ENCODE results near the gene SFTA2.

SFTA2 gene

DNA sequence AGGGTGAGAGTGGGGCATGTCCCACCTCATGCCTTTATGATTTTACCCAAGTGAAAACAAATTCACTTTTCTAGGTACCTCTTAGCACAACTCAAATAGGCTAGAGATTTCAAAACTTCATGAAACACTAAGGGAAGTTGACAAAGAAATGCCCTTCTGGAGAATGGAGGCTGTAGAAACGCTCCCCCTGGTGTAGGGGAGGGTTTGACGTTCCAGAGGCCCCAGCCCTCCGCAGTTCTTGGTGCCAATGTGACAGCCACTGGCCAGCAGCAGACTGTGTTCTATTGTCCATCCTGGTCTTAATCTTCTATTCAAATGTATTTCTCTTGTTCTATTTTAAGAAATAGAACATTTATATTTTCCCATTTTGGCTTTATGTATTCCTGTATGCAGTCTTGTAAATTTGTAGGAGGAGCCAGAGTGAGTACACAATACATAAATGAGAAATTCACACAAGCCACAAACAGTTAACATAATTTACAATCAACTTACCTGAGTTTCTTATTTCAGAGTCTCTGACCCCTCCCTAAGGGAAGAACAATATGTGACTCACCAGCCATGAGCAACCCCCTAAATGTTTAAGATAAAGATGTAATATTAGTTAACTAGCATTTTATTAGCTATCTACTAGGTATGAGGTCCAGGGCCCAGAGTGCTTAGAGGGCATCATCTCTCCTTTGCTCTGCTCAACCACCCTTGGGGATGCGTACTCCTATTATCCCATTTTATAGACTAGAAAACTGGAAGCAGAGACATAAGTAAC, 42.7 kb upstream of the SFTA2 start:
- no peak for ATAC-seq
- no peak for TF ChIP-seq ZNF8 (CRISPR knock-in tag; IDR thresholded peaks at IDR 0.05)
- TF ChIP-seq, protein P1, sequence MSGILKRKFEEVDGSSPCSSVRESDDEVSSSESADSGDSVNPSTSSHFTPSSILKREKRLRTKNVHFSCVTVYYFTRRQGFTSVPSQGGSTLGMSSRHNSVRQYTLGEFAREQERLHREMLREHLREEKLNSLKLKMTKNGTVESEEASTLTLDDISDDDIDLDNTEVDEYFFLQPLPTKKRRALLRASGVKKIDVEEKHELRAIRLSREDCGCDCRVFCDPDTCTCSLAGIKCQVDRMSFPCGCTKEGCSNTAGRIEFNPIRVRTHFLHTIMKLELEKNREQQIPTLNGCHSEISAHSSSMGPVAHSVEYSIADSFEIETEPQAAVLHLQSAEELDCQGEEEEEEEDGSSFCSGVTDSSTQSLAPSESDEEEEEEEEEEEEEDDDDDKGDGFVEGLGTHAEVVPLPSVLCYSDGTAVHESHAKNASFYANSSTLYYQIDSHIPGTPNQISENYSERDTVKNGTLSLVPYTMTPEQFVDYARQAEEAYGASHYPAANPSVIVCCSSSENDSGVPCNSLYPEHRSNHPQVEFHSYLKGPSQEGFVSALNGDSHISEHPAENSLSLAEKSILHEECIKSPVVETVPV (CRISPR knock-in tag; IDR thresholded peaks at IDR 0.05) = no peak
- TF ChIP-seq, protein P2, sequence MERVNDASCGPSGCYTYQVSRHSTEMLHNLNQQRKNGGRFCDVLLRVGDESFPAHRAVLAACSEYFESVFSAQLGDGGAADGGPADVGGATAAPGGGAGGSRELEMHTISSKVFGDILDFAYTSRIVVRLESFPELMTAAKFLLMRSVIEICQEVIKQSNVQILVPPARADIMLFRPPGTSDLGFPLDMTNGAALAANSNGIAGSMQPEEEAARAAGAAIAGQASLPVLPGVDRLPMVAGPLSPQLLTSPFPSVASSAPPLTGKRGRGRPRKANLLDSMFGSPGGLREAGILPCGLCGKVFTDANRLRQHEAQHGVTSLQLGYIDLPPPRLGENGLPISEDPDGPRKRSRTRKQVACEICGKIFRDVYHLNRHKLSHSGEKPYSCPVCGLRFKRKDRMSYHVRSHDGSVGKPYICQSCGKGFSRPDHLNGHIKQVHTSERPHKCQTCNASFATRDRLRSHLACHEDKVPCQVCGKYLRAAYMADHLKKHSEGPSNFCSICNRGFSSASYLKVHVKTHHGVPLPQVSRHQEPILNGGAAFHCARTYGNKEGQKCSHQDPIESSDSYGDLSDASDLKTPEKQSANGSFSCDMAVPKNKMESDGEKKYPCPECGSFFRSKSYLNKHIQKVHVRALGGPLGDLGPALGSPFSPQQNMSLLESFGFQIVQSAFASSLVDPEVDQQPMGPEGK (CRISPR knock-in tag; IDR thresholded peaks at IDR 0.05; ENCODE audit: borderline replicate concordance) = no peak
- no peak for TF ChIP-seq CSDC2 (CRISPR knock-in tag; IDR thresholded peaks at IDR 0.05)
- TF ChIP-seq BACH2 (CRISPR knock-in tag; IDR thresholded peaks at IDR 0.05; ENCODE audit: borderline replicate concordance) = no peak
- TF ChIP-seq GLIS3 (CRISPR knock-in tag; IDR thresholded peaks at IDR 0.05) = no peak
- TF ChIP-seq, protein P3, sequence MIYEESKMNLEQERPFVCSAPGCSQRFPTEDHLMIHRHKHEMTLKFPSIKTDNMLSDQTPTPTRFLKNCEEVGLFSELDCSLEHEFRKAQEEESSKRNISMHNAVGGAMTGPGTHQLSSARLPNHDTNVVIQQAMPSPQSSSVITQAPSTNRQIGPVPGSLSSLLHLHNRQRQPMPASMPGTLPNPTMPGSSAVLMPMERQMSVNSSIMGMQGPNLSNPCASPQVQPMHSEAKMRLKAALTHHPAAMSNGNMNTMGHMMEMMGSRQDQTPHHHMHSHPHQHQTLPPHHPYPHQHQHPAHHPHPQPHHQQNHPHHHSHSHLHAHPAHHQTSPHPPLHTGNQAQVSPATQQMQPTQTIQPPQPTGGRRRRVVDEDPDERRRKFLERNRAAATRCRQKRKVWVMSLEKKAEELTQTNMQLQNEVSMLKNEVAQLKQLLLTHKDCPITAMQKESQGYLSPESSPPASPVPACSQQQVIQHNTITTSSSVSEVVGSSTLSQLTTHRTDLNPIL (CRISPR knock-in tag; IDR thresholded peaks at IDR 0.05; ENCODE audit: low read depth) = no peak
- TF ChIP-seq ZNF565 (CRISPR knock-in tag; conservative IDR thresholded peaks at IDR 0.05; ENCODE audit: low read depth) = no peak
- TF ChIP-seq ZFP30 (CRISPR knock-in tag; IDR thresholded peaks at IDR 0.05) = no peak
- TF ChIP-seq ISL1 (CRISPR knock-in tag; IDR thresholded peaks at IDR 0.05) = no peak
- TF ChIP-seq, protein P4, sequence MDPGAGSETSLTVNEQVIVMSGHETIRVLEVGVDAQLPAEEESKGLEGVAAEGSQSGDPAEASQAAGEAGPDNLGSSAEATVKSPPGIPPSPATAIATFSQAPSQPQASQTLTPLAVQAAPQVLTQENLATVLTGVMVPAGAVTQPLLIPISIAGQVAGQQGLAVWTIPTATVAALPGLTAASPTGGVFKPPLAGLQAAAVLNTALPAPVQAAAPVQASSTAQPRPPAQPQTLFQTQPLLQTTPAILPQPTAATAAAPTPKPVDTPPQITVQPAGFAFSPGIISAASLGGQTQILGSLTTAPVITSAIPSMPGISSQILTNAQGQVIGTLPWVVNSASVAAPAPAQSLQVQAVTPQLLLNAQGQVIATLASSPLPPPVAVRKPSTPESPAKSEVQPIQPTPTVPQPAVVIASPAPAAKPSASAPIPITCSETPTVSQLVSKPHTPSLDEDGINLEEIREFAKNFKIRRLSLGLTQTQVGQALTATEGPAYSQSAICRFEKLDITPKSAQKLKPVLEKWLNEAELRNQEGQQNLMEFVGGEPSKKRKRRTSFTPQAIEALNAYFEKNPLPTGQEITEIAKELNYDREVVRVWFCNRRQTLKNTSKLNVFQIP (CRISPR knock-in tag; IDR thresholded peaks at IDR 0.05; ENCODE audit: borderline replicate concordance, low read depth) = no peak
- no peak for TF ChIP-seq ARNTL (CRISPR knock-in tag; IDR thresholded peaks at IDR 0.05; ENCODE audit: borderline replicate concordance, low read depth)
- TF ChIP-seq, protein P5, sequence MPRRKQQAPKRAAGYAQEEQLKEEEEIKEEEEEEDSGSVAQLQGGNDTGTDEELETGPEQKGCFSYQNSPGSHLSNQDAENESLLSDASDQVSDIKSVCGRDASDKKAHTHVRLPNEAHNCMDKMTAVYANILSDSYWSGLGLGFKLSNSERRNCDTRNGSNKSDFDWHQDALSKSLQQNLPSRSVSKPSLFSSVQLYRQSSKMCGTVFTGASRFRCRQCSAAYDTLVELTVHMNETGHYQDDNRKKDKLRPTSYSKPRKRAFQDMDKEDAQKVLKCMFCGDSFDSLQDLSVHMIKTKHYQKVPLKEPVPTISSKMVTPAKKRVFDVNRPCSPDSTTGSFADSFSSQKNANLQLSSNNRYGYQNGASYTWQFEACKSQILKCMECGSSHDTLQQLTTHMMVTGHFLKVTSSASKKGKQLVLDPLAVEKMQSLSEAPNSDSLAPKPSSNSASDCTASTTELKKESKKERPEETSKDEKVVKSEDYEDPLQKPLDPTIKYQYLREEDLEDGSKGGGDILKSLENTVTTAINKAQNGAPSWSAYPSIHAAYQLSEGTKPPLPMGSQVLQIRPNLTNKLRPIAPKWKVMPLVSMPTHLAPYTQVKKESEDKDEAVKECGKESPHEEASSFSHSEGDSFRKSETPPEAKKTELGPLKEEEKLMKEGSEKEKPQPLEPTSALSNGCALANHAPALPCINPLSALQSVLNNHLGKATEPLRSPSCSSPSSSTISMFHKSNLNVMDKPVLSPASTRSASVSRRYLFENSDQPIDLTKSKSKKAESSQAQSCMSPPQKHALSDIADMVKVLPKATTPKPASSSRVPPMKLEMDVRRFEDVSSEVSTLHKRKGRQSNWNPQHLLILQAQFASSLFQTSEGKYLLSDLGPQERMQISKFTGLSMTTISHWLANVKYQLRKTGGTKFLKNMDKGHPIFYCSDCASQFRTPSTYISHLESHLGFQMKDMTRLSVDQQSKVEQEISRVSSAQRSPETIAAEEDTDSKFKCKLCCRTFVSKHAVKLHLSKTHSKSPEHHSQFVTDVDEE (CRISPR knock-in tag; IDR thresholded peaks at IDR 0.05) = no peak
- no peak for TF ChIP-seq ZNF70 (CRISPR knock-in tag; IDR thresholded peaks at IDR 0.05)
- no peak for TF ChIP-seq TOX (CRISPR knock-in tag; IDR thresholded peaks at IDR 0.05; ENCODE audit: borderline replicate concordance)
- TF ChIP-seq OSR1 (CRISPR knock-in tag; IDR thresholded peaks at IDR 0.05) = no peak
- no peak for TF ChIP-seq ESRRG (CRISPR knock-in tag; IDR thresholded peaks at IDR 0.05)
- no peak for TF ChIP-seq SNAI2 (CRISPR knock-in tag; IDR thresholded peaks at IDR 0.05)

DNA sequence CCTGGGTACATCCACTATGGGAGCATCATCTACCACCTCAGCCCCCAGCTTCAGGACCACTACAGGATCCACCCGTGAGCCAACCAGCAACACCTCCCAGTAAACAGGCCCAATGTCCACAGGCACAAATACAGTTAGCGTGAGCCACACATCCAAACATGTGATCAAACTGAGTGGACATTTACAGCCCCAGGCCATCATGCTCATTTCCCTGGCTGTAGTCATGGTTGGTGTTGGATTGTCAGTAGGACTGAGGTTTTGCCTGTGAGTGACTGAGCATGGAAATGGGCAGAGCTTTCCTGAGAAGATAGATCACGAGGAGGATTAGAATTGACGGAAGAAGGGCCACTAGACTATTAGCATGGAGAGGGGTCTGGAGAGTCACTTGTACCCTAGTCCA, 40.8 kb upstream of the SFTA2 start:
- TF ChIP-seq RARB (CRISPR knock-in tag; IDR thresholded peaks at IDR 0.05) = no peak
- TF ChIP-seq TCF4 (CRISPR knock-in tag; IDR thresholded peaks at IDR 0.05; ENCODE audit: borderline replicate concordance) = no peak
- TF ChIP-seq ZC3H10 (CRISPR knock-in tag; IDR thresholded peaks at IDR 0.05) = no peak
- no peak for TF ChIP-seq SNAI2 (CRISPR knock-in tag; IDR thresholded peaks at IDR 0.05)
- TF ChIP-seq, protein P1 (CRISPR knock-in tag; IDR thresholded peaks at IDR 0.05) = no peak
- ATAC-seq = no peak

Data from SK-N-SH treated with all-trans-retinoic acid at 6 μM for 48 hours (cell line).